Neural crest cell (in vitro differentiated cells): ENCODE data around the gene PTGDR2. TPM values are rescaled to one million over a fixed set of nuclear protein-coding genes. Genes with fewer than 3 reads are reported as not detected.

Experiments used
- DNase-seq: peaks from one replicate; pipeline ENCODE4 v3.0.0; 2021; ENCODE audit warnings: low read depth, mixed read lengths, low spot score
- H3K27ac Mint-ChIP-seq: one replicate; pipeline ENCODE4 v1.8.0; 2021; ENCODE audit warnings: mild to moderate bottlenecking, mixed read lengths; ENCODE audit not compliant: unreplicated experiment
- H3K27me3 Mint-ChIP-seq: 2 replicates; pipeline ENCODE4 v1.8.0; 2021; ENCODE audit warnings: low read depth, mild to moderate bottlenecking, mixed read lengths
- H3K36me3 Mint-ChIP-seq: 2 replicates; pipeline ENCODE4 v1.8.0; 2021; ENCODE audit warnings: low read depth, mild to moderate bottlenecking, mixed read lengths
- H3K4me1 Mint-ChIP-seq: 2 replicates; pipeline ENCODE4 v1.8.0; 2021; ENCODE audit warnings: mixed read lengths
- H3K4me3 Mint-ChIP-seq: one replicate; pipeline ENCODE4 v1.8.0; 2021; ENCODE audit warnings: mild to moderate bottlenecking, mixed read lengths
- H3K9me3 Mint-ChIP-seq: 2 replicates; pipeline ENCODE4 v1.8.0; 2021; ENCODE audit warnings: mixed read lengths
- CTCF ChIP-seq: fragments of 200-600 bp; sonication (generic); conservative IDR thresholded peaks from 2 replicates; pipeline ENCODE4 v1.5.0; 2021; ENCODE audit warnings: antibody characterized with exemption, mild to moderate bottlenecking
- long read RNA-seq: library from polyadenylated mRNA; unstranded; transcript quantifications from one replicate; pipeline ENCODE4 v2.0.0, GENCODE V29; 2020
- total RNA-seq: library from RNA; stranded (reverse); gene quantifications from 2 replicates; pipeline ENCODE4 v1.2.1, GENCODE V29; 2021

PTGDR2 gene
- total RNA-seq, result 0.16 and 0.32 TPM in 2 replicates
- long read RNA-seq, partial matches to known transcripts, result 0 of 1 reads
- long read RNA-seq, other reads (novel, unspliced or antisense), result 1 of 1 reads

DNA sequence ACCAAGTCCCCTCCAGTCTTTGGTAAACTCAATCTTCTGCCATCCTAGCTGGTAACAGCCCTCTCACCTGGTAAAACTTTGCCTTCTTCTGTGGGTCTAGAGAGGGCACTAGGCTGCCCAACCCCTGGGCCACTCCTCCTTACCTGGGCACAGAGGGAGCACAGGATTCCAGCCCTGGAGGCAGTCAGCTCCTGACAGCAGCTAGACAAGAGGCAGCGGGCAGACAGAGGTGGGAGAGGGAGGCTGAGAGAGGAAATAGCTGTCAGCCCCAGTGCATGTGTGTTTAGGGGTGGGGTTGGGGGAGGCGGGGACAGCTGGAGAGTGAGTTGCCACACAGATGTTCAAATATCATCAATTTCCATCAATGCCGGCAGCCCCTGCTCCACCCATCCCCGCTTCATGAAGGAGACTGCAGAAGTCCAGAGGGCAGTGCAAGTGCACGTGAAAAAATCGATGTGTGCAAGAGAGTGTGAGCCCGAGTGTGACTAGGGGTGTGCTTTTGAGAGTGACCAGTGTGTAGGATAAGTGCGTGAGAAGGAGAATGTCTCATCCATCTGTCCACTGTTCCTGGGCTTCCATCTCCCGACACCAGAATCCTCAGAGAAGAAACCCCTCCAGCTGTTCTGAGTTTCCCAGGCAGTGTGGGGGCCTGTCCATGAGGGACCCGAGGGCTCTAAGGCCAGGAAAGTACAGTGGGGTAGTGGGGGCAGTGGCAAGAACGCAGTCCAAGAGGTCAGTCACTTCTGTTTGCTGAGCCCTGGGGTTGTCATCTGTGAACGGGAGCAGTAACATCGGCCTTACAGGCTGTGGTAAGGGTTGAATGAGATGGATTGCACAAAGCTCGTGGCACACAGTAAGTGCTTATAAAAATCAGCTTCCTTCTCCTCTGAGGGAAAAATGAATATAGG lies at the start of gene PTGDR2:
Gene PTGDR2, minus strand, starts transcription at position 225 of the 908 bp plus-strand sequence. CDS start 2,228 bp downstream, outside the sequence.
- no peak for TF ChIP-seq CTCF
- Mint-ChIP-seq H3K36me3 (no peaks in the 10 kb centered on the region), H3K9me3 (no peaks in the 10 kb centered on the region), H3K4me3 (no peak within 1 kb of the TSS), H3K27me3 (no peaks in the 10 kb centered on the region), H3K27ac (no peak within 1 kb of the TSS), H3K4me1 (peaks cover 11% of the 10 kb centered on the region)
- DNase-seq, result no peak

GRCh38 chr11:60905047-60905446 lies 49.3 kb upstream of the PTGDR2 start:
- H3K36me3 Mint-ChIP-seq, result no peaks in the 10 kb centered on the region
- H3K4me1 Mint-ChIP-seq, result peaks cover 28% of the 10 kb centered on the region
- no peak for DNase-seq
- H3K9me3 Mint-ChIP-seq, result no peaks in the 10 kb centered on the region
- H3K4me3 Mint-ChIP-seq, result peak overlapping the region; percentile 94
- peak overlapping the region; percentile 25 for H3K27ac Mint-ChIP-seq
- H3K27me3 Mint-ChIP-seq, result peaks cover 29% of the 10 kb centered on the region
- no peak for TF ChIP-seq CTCF

DNA sequence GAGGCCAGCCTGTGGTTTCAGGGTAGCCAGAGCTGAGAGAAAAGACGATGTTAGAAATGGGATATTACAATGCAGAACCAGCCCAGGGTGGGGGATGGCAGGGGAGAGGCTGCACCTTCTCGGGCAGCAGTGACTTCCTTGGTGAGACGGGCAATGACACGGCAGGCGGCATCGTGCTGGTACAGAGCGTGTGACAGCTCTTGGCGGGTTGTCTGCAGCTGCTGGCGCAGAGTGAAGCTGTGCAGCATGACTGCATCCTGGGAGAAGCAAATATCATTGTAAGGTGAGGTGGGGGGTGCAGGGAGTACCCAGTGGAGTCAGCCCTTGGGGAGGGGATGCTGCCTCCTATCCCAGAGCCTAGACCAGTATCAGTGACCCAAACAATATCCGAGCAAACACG lies 46.9 kb upstream of the PTGDR2 start:
- no peaks in the 10 kb centered on the region for H3K9me3 Mint-ChIP-seq
- H3K27ac Mint-ChIP-seq, result no peak overlapping the region
- TF ChIP-seq CTCF, result no peak
- H3K4me1 Mint-ChIP-seq, result peaks cover 28% of the 10 kb centered on the region
- H3K36me3 Mint-ChIP-seq, result peaks cover 6% of the 10 kb centered on the region
- peak overlapping the region; percentile 65 for H3K4me3 Mint-ChIP-seq
- DNase-seq, result no peak
- peaks cover 6% of the 10 kb centered on the region for H3K27me3 Mint-ChIP-seq

GRCh38 chr11:60900673-60901404 lies 45.1 kb upstream of the PTGDR2 start:
- Mint-ChIP-seq H3K4me3 (no peak overlapping the region), H3K4me1 (peaks cover 18% of the 10 kb centered on the region), H3K36me3 (peaks cover 13% of the 10 kb centered on the region), H3K27me3 (no peaks in the 10 kb centered on the region), H3K27ac (no peak overlapping the region), H3K9me3 (no peaks in the 10 kb centered on the region)
- TF ChIP-seq CTCF, result no peak
- no peak for DNase-seq

GRCh38 chr11:60899977-60900376 lies 44.2 kb upstream of the PTGDR2 start:
- peak overlapping the region; percentile 24 for H3K4me3 Mint-ChIP-seq
- no peak for TF ChIP-seq CTCF
- H3K4me1 Mint-ChIP-seq, result peaks cover 10% of the 10 kb centered on the region
- H3K36me3 Mint-ChIP-seq, result peaks cover 22% of the 10 kb centered on the region
- DNase-seq, result no peak
- H3K9me3 Mint-ChIP-seq, result no peaks in the 10 kb centered on the region
- H3K27ac Mint-ChIP-seq, result no peak overlapping the region
- no peaks in the 10 kb centered on the region for H3K27me3 Mint-ChIP-seq
